Activated CD8-positive, alpha-beta memory T cell treated with anti-CD3 and anti-CD28 coated beads for 24 hours (primary cell): ENCODE data around the gene PDE4B.
"Not testable (repeated sequence)": the region's sequence is repeated elsewhere in the genome, so short reads cannot be mapped to it uniquely, and the experiment has no call there.

Experiments
- DNase-seq: peaks from one replicate; pipeline ENCODE4 v3.0.0-alpha.2; 2020

PDE4B gene

GRCh38 chr1:65958561-65959350, 166.1 kb downstream of the PDE4B start:
- no peak for DNase-seq

DNA sequence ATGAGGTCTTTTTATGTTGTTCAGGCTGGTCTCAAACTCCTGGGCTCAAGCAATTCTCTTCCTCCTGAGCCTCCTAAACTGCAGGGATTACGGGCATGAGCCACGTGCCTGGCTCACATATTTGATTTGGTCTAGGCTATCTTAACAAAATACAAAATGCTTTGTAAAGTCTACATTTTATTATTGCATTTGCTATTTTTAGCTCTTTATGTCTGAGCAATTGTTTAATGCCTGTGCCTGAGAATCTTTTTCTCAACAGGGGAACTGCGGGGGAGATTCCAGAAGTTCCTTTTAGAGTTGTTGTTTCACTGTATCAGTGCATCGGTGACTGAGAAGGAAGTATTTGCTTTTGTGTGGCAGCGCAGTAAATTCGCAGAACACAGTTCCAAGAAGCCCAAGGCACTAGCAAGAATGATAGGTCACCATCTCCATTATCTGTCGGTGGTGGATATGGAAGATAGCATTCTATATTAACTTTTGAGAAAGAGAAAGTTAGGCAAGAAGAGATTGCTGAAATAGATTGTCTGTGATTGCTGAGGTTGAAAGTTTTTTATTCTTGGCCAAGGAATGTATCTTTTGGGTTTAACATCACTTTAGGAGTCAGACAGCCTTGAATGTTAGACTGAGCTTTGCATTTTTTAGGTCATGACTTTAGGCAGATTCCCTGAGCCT, 167.3 kb downstream of the PDE4B start:
- DNase-seq: no peak

DNA sequence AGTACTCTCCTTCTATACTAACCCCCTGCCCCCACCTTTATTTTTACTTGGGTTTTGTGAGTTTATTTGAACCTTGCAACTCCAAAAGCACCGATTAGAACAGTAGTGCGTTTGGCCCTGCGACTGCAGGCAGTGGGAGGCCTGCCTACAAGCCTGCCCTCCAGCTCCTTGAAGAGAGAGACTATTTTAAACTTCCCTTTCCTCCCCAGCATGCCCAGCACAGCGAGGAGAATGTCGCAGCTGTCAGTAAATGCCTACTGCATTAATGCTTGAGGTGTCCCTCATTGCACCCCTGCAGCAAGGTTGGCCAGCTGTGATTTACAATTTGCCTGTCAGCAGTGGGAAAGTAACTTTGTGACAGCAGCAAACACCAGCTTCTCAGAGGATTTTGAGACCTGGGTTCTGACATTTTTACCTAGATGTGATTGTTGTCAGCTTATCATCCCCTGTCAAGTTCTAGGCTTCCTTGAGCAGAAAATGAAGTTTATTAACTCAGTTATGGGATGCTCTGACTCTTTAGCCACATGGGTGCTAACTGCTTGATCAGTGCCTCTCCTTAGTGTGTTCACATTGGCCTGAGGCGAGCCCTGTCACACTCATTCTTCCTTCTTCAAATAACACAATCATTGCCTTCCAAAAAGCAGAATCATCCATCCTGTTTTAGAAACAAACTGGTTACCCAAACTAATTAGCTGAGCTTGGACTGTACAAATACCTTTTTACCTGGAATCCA, 170.6 kb downstream of the PDE4B start:
- no peak for DNase-seq

DNA sequence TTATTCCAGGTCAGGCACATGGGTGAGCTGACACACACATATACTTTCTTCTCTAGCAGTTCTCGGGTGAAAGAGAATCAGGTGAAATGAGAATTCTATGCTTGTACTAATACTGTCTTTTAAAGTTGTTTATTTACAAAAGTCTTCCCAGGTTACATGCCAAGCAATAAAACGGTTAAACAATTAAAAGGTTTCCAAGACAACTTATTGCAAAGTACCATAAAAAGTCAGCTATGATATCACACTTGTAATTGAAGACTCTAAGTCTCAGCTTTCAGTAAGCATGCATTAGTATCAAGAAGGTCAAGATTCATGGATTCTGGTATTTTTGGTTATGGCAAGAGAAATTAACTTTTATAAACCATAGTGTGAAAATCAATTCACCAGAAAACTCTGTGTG, 171.4 kb downstream of the PDE4B start:
- DNase-seq: no peak

GRCh38 chr1:65965112-65965996, 172.7 kb downstream of the PDE4B start:
- no peak for DNase-seq

DNA sequence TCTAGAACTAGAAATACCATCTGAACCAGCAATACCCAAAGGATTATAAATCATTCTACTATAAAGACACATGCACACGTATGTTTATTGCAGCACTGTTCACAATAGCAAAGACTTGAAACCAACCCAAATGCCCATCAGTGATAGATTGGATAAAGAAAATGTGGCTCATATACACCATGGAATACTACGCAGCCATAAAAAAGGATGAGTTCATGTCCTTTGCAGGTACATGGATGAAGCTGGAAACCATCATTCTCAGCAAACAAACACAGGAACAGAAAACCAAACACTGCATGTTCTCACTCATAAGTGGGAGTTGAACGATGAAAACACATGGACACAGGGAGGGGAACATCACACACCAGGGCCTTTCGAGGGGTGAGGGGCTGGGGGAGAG, 174.8 kb downstream of the PDE4B start:
- DNase-seq: not testable (repeated sequence)

DNA sequence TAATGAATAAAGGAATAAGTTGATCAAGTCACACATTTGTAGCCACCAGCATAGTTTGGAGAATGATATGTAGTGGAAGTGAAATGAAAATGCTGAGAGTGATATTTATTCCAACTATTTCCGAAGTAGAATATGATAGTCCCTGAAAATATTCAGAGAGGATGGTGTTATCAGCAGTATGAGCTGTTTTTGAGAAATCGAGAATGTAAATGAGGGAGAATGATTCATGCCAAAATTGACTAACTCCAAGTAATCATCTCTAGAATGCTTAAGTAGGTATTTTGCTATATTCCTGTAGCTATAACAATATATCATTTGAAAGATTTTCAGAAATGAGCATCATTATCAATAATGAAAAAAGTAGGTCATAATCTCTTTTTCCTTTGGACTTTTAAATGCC, 178.9 kb downstream of the PDE4B start:
- no peak for DNase-seq

- DNase-seq: no peak
Observed at GRCh38 chr1:65975708-65976107, 183.0 kb downstream of the PDE4B start.

DNA sequence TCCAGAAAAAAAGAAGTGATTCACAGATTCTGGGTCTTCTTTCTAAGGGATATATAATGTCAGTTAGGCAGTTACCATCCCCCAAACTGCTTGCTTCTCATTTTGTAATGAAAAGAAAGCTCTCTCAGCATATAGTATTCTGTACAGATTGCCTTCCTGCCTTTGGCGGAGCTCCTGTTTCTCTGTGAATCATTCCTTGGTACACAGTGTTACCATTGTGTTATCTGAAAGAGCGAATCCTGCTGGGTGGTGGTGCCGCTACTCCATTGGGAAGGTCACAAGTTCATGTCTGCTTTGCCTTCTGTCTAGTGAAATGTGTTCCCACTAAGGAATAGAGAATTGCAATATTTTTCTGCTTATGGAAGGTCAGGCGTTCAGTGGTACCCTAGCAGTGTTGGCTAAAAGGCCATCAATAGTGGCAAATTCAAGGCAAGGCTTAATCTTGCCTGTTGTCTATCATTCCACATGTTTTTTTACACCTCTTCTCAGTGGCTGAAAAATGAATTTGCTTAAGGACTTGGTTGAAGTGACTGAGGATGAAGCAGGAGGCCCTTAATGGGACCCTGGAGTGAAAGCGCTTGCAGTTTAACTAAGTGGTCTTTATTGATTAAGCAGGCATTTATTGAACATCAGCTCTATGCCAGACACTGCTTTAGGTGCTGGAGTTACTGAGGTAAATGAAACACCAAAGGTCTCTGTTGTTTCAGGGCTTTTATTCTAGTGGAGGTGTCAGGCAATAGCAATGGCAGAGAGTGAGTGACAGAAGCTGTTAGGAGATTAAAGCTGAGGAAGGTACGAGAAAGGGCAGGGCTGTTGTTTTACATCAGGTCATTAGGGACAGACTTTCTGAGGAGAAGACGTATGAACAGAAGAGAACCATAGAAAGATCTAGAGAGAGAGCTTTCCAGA, 186.7 kb downstream of the PDE4B start:
- DNase-seq: no peak

GRCh38 chr1:65980237-65980636, 187.5 kb downstream of the PDE4B start:
- DNase-seq: no peak

GRCh38 chr1:65983500-65983899, 190.8 kb downstream of the PDE4B start:
- no peak for DNase-seq

- no peak for DNase-seq
Observed at GRCh38 chr1:65985393-65986066, 192.8 kb downstream of the PDE4B start.

- DNase-seq: no peak
Observed at GRCh38 chr1:65986146-65986545, 193.5 kb downstream of the PDE4B start.

- no peak for DNase-seq
Observed at GRCh38 chr1:65990161-65990560, 197.5 kb downstream of the PDE4B start.

DNA sequence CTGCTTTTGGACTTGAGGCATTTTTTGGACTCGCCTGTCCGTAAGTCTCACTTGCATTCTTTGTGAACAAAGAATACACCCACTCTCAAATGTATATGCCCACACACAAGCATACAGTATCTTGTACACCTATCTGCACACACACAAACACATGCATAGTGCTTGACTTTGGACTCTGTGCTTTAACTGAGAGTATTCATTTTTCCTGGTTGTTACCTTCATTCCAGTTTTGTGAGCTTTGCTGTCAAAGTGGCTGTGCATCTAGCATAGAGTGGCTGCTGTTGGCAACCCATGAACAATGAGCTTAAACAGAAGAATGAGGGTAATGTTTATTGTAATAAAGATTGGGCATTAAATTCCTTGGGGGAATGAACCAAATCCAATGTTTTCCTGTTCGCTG, 199.0 kb downstream of the PDE4B start:
- no peak for DNase-seq

- no peak for DNase-seq
Observed at GRCh38 chr1:65992165-65992821, 199.6 kb downstream of the PDE4B start.

GRCh38 chr1:65992831-65993271, 200.2 kb downstream of the PDE4B start:
- no peak for DNase-seq

DNA sequence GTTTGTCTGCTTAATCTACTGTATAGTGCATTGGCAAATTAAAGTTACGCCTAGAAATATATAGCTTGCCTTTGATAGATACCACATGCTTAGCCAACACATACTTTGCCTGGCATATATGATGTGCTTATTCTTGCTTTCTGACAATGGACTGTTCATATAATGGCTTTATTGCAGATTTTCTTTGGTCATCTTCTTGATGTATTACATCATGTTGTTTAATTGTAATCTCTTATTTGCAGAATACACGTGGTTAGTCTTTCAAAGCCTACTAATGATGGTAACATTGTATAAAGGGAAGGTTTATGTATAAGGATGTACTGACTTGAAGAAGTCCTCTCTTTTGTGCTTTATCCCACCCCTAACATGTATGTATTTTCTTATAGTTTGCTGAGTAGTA, 201.5 kb downstream of the PDE4B start:
- DNase-seq: no peak

DNA sequence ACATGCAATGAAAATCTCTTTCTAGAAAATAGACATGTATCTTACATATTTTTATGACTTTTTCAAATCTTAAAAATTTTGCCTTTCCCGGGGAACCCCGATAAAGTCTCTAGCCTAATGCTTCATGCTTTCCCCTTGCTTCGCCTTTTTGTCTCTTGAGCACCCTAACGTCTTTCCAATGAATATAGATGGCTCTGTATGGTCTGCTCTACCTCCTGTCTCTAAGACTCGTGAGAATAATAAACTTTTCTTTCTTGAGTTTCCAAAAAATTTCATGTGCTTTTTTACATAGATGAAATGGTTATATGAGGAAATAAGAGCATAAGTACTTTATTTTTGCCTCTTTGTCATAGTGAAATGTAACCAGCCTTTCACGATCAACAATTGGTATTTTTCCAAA, 202.6 kb downstream of the PDE4B start:
- DNase-seq: no peak

DNA sequence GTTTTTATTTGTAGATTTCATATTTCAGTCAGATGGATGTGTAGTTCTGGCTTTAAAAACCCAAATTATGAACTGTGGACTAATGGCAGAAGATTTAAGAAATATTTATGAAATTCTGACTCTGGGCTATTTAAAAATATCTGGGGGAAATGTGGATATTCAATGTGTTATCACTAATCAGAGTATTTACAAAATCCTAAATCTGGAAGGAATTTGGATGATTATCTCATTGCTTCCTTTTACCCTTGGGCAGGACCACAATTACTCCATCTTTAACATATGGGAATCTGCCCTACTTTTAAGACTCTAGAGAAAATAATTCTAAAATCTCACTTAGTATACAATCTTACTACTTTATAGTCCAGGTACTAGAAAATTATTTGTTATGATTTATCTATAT, 203.2 kb downstream of the PDE4B start:
- no peak for DNase-seq

DNA sequence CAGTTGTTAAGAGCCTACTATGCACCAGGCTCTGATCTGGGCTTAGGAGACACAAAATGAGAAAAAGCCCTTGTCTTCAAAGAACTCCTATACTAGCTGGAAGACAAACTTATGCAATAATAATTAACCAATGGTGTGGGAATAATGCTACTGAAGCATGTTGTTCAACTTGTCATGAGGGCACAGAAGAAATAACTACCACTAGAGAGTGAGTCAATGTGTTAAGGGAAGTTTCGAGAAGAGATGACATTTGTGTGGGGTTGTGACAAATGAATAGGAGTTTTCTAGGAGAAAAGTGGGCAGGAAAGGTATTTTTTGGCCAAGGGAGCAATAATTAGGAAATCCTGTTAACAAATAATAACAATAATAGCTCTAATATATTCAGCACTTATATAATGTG, 205.0 kb downstream of the PDE4B start:
- no peak for DNase-seq
